Measurements from ENCODE around the gene RUNX3.

RUNX3 gene

DNA sequence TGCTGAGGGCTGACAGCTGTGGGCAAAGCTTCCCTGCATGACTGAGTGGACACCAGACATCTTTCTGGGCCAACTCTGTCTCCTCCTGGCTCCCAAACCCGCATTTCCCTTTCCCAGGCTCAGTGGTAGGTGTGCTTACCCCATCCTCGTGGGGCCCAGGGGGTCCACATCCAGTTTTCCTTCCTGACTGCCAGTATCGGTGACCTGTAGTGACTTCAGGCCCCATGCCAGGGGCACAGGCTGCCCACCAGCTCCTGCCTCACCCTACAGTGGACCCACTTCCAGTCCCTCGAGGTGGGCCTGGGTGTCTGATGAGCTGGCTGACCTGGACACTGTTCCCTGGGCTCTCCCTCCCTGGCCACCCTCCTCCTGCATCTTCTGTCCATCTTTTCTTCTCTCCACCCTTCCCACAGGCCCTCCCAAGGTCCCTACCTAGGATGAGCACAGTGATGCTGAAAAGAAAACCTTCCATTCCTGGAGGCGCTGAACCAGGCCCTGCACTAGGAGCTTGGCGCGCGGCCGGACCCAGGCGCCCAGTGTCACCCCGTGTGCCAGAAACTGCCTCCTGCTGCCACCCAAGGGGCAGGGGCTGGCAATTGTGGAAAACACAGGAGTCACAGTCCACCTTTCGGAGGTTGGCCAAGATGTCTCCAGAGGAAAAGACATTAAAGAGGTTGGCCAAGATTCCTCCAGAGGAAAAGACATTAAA, 67.1 kb downstream of the RUNX3 start:
- DNase-seq (ENCODE audit: low spot score), result no peak

DNA sequence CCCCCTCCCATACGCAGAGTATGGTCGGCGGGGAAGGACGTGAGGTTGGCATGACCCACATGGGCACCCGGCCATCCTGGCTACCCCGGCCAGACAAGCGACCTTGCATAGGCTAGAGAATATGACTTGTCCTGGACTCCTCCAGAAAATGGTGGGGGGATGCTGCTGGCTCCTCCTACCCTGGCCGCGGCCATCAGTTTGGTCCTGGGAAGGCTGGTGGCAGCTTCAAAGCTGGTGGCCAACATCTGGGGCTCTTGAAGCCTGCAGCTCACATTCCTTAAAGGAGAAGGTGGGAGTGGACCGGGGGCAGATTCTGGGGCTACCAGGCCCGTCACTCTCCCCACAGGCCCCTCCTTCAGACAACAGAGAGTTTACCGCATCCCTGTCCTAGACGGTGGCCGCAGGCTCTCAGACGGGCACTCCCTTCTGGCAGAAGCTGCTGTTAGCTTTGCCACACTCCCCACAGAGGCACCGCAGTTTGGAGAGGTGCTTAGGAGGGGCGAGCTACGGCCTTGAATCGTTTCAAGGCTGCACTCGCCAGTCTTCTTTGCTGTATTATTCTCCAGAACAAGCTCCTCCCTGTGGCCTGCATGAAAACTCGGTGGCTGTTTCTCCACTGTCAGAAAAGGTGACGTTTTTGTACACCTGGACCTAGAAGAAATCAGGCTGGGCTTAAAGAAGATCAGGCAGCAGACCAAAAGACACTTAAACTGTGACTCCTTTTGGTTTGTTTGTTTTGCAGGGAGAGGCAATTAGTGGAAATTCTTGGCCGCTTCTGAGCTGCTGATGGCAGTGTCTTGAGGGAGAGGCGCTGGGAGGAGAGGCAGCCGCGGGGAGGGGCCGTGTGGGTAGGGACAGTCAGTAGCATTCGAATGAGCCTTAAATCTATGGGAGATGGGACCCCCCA, 68.0 kb downstream of the RUNX3 start:
- DNase-seq (ENCODE audit: low spot score), result no peak

DNA sequence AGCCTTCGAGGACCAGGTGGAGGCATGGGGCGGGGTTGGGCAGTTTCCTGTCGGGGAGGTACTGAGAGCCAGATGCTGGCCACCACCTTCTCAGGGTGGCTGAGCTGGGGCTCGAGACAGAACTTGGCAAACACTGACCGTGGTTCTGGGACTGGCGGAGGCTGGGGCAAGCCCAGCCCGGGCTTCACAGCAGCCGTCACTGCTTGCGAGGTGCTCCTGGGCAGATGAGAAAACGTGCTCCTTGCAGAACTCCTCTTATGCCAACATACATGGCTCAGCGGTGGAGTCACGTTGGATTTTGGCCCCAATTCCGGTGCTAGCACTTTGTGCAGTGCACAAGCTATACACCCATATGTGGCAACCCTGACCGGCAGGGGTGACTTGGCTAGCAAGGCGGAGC, 69.2 kb downstream of the RUNX3 start:
- no peak for DNase-seq (ENCODE audit: low spot score)

DNA sequence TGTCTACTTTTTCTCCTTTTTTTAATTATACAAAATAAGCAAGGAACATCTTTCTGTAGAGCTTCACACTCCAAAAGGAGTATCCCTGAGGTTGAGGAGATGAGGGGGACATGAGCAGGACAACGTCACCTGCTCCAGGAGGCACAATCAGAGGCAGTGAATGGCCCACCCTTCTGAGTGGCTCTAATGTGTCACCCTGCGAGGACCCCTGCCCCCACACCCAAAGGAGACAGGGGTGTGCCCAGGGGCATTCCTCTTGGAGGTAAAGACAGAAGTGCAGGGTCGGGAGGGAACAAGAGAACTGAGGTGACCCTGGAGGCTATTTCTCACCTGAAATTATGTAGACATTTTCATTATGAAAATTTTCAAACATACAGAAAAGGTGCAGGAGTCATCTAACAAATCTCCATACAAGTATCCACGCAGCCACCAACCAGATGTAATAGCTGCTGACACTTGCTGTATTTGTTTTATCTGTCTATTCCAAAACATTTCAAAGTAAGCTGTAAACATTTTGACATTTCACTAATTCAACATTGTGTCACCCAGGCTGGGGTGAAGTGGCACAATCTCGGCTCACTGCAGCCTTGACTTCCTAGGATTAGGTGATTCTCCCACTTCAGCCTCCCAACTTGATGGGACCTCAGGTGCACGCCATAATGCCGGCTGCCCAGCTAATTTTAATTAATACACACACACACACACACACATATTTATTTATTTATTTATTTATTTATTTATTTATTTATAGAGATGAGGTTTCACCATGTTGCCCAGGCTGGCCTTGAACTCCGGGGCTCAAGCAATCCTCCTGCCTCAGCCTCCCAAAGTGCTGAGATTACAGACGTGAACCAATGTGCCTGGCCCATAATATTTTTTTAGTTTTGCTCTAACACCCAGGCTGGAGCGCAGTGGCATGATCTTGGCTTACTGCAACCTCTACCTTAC, 70.7 kb downstream of the RUNX3 start:
- no peak for DNase-seq (ENCODE audit: low spot score)

DNA sequence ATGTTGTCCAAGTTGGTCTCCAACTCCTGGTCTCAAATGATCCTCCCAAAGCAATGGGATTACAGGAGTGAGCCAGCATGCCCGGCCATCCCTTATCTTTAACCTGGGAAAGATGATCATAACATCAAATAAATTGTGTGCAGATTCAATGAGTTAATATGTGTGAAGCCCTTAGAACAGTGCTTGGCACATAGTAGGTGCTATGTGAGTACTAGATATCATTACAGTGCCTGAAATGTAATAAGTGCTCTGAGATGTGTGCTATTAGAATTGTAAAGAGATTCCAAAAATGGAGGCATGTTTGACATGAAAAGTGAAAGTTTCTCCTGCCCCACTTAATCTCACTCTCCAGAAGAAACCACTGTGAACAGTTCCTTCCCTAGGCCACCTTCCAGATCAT, 71.8 kb downstream of the RUNX3 start:
- no peak for DNase-seq (ENCODE audit: low spot score)

DNA sequence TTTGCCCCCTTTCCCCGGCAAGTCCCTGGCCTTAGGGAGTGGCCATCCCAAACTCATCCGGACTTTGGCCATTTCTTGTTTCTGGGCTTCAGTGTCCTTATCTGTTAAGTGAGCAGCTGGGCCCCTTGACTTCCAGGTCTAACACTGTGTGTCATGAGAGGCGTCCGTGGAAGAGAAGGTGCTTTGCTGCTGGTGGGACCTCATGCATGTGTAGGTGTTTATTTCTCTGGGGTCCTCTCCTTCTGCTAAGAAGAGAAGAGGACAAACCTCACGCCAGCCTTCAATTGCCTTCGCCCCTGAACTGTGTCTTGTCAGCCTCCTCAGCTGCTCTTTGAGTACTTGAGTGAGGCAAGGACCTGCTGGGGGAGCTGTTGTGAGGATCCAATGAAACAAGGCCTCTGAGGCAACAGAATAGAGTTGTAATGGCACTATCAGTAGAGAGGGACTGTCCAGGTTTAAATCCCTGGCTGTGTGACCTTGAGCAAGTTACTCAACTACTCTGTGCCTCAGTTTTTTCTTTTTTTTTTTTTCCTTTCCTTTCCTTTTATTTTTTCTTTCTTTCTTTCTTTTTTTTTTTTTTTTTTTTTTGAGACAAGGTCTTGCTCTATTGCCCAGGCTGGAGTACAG, 72.5 kb downstream of the RUNX3 start:
- DNase-seq (ENCODE audit: low spot score), result no peak

DNA sequence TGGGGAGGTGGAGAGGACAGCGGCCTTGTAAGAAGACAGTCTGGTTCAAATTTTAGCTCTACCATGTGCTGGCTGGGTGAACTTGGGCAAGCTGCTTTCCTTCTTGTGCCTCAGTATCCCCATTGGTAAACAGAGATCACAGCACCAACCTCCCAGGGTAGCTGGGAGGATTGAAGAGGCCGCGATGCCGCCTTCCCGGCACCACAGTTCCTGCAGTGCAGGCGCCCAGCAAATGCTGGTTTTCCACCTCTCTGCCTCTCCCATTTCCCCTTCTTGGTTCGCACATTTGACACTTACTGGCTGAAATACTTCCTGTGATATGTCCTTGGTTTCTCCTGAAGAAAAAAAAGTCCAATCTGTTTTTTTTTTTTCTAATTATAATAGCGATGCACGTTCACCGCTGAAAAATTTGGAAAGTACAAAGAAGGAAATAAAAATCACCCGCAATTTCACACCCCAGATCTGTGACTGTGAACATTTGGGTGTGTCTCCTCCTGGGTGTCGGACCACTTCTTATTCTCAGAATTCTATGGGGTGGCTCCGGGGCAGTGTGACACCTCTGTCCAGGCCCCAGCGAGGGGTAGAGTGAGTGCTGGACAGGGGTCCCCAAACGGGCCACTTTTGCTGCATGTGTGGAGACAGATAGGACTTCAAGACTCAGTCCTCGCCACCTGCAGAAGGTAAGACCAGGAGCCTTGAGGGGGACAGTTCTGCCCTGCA, 73.1 kb downstream of the RUNX3 start:
- no peak for DNase-seq (ENCODE audit: low spot score)

DNA sequence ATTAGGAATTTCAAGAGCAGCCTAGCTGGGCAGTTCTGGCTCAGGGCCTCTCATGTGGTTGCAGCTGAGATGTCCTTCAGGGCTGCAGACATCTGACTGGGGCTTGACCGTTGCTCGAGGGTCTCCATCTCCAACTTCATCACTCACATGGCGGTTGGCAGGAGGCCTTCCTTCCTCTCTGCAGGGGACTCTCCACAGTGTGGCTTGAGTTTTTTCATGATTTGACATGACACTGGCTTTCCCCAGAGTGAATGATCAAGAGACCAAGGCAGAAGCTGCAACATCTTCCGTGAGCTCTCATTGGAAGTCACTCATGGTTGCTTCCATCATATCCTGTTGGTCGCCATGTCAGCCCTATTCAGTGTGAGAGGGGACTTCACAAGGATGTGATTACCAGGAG, 74.6 kb downstream of the RUNX3 start:
- no peak for DNase-seq (ENCODE audit: low spot score)

DNA sequence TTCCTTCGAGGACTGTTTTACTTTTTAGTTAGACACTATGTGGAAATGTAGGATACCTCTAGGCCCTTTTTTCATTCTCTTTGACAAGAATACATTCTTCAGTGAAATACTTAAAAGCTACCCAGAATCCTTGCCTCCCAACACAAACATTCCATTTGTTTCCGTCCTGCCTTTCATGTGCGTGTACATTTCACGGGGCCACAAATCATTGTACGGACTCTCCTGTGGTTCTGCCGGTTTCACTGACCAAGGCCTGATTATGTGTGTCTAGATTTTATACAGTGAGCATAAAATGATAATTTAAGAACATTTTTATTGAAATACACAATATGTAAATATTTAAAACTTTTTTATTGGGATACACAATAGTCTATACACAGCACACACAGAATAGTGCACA, 76.4 kb downstream of the RUNX3 start:
- DNase-seq (ENCODE audit: low spot score), result no peak

DNA sequence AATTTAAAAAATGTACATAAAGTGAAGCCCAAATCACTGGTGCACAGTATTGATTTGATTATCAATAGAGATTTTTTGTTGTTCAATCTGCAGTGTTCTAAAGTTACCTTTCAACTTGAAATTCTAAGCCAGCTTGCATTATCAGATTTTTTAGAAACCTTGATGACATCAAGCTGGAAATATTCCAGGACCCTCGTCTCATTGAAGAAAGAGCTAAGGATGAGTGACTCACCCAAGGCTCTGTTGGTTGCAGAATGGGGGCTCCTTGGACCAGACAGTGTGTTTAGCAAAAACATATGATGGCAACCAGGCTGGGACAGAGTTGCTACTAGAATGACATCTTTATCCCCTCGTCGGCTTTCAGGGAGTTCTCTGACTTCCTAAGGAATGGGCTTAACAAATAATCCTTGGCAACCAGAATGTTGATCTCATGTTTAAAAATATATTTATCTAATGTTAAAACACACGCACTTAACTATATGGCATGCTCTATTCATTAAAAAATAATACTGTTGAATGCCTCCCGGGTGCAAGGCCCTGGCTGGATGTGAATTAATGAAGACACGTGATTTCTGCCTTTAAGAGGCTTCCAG, 79.7 kb downstream of the RUNX3 start:
- no peak for DNase-seq (ENCODE audit: low spot score)

DNA sequence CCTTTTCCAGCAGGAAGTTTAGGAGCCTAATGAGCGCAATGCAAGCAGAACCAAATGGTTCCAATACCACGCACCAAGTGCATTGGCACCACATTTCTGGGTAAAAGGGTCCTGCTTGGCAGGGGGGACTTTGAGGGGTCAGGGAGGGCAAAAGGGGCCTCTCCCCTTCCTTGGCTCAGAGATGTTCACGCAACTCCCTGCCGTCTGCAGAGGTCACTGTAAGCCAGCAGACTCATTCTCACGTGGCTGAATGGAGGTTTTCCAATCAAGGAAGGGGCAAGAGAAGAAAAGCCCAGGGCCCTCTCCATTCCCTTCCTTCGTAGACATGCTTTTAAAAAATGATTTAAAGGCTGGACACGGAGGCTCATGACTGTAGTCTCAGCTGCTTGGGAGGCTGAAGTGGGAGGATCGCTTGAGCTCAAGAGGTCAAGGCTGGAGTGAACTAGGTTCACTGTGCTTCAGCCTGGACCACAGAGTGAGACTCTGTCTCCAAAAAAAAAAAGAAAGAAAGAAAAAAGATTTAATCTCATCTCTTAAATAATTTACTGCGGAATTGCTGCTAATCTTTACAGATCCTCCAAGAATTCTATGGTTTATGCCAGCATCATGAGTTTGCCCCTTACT, 80.3 kb downstream of the RUNX3 start:
- no peak for DNase-seq (ENCODE audit: low spot score)

Data from D341Med (cell line).